Spleen (tissue), 7 donors: ENCODE results near the gene GID8.
A peak's percentile ranks its signal among the peaks of the same experiment; 100 is the strongest.

ENCODE experiments used
- POLR2A ChIP-seq, 3 donors: fragments of 450-650 bp; IDR thresholded peaks; one replicate each; pipeline ENCODE4 v1.5.1; 2017; ENCODE audit warnings: antibody characterized with exemption in 3 of 3, mild to moderate bottlenecking in 1 of 3
- POLR2AphosphoS5 ChIP-seq, 3 donors: sonication (generic); formaldehyde crosslinking; IDR thresholded peaks; one replicate each; pipeline ENCODE4 v1.5.1; 2017; ENCODE audit warnings: antibody characterized with exemption in 3 of 3
- TF ChIP-seq, protein P1 (sequence below), 11 experiments: fragments of 200-600 bp in 7 of 11; fragments of 450-650 bp in 4 of 11; sonication (generic) in 4 of 11; IDR thresholded peaks in 8 of 11; conservative IDR thresholded peaks in 3 of 11; 1 replicate in 7 of 11; 2 replicates in 4 of 11; pipeline versions ENCODE4 v1.4.0 to v1.8.0; 2016 to 2021; ENCODE audit warnings: antibody characterized with exemption in 11 of 11, inconsistent platforms in 4 of 11, mild to moderate bottlenecking in 1 of 11
- donor health status: DM: no; HTN: no; CAD: no; lungs with moderate emphysema.
- donor health status: DM: no; HTN: no; CAD: no.
- donor health status: DM: no; HTN: no; CAD: no.

DNA sequence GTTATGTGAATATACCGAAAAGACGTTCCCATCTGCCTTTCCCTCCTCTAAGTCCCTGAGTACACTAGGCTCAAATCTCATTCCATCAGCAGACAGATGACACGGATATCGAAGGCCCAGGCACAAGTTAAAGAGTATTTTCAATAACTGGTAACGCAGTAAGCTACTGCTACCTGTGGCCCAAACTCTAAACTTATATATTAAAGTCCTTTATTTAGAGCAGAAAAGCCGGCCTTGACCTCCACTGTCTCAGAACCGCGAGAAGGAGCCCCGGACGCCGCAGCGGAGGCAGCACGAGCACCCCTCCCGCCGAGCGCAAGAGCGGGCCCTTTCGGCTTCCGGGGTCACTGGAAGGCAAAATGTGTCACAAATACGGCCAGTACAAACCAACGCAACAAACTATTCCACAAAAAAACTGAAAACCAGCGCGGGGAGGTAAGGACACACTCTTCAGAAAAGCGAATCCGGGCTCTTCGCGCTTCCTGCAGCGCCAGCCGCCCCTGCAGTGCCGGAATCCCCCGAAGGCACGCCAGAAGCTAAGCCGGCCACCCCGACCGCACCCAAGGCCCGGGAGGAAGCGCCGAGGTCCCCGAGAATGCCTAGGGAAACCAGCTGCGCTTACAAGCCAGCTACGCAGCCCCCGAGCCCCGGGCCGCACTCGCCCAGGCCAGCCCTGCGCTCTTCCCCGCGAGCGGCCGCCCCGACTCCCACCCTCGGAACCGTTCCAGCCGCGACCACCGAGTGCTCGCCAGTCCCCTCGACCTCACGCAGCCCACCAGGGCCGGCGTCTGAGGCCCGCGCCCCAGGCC is 12.3 kb upstream of the GID8 start:
- TF ChIP-seq, protein P1, sequence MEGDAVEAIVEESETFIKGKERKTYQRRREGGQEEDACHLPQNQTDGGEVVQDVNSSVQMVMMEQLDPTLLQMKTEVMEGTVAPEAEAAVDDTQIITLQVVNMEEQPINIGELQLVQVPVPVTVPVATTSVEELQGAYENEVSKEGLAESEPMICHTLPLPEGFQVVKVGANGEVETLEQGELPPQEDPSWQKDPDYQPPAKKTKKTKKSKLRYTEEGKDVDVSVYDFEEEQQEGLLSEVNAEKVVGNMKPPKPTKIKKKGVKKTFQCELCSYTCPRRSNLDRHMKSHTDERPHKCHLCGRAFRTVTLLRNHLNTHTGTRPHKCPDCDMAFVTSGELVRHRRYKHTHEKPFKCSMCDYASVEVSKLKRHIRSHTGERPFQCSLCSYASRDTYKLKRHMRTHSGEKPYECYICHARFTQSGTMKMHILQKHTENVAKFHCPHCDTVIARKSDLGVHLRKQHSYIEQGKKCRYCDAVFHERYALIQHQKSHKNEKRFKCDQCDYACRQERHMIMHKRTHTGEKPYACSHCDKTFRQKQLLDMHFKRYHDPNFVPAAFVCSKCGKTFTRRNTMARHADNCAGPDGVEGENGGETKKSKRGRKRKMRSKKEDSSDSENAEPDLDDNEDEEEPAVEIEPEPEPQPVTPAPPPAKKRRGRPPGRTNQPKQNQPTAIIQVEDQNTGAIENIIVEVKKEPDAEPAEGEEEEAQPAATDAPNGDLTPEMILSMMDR (IDR thresholded peaks at IDR 0.05 in 8 of 11, conservative IDR thresholded peaks at IDR 0.05 in 3 of 11) = no peak
- TF ChIP-seq POLR2A (IDR thresholded peaks at IDR 0.05) = no peak
- TF ChIP-seq POLR2AphosphoS5 (IDR thresholded peaks at IDR 0.05) = peak in 2 of 3 donors; percentile 20 to 69
